Stomach smooth muscle (tissue), 2 donors: ENCODE results near the gene PRKCH.

Source experiments
- H3K27ac ChIP-seq: one replicate; pipeline ENCODE4 v1.7.0; 2013; ENCODE audit warnings: mild to moderate bottlenecking, low read length, inconsistent platforms
- H3K27me3 ChIP-seq, 2 donors: one replicate each; pipeline ENCODE4 v1.7.0; 2013; ENCODE audit warnings: low read length in 2 of 2; ENCODE audit not compliant: insufficient read depth in 2 of 2, control insufficient read depth in 1 of 2
- H3K36me3 ChIP-seq, 2 donors: one replicate each; pipeline ENCODE4 v1.7.0; 2013; ENCODE audit warnings: low read length in 2 of 2; ENCODE audit not compliant: control insufficient read depth in 2 of 2, insufficient read depth in 2 of 2
- H3K4me1 ChIP-seq: one replicate; pipeline ENCODE4 v1.7.0; 2013; ENCODE audit warnings: low read length; ENCODE audit not compliant: control insufficient read depth, insufficient read depth
- H3K4me3 ChIP-seq, 2 donors: one replicate each; pipeline ENCODE4 v1.7.0; 2013; ENCODE audit warnings: low read length in 2 of 2
- H3K9ac ChIP-seq, 2 donors: one replicate each; pipeline ENCODE4 v1.7.0; 2013; ENCODE audit warnings: low read length in 2 of 2, mild to moderate bottlenecking in 1 of 2
- H3K9me3 ChIP-seq, 2 donors: one replicate each; pipeline ENCODE4 v1.7.0; 2013; ENCODE audit warnings: low read length in 2 of 2; ENCODE audit not compliant: control insufficient read depth in 2 of 2
- donor health status: healthy.
- donor health status: Pancreatic carcinoma.

The PRKCH gene

DNA sequence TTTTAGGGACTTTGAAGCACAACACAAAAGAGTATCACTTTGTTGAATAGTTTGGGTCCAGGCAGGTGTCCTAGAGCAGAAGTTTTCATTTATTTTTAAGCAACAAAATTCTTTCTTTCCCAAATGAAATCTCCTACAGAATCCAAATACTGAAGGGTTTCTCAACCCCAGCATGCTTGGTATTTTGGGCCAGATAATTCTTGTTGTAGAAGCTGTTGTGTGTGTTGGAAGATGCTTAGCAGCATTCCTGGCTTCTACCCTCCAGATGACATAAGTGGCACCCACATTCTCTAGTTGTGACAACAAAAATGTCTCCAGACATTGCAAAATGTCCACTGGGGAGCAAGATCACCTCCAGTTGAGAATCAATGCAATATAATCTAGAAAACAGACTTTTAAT, 97.8 kb downstream of the PRKCH start:
- Histone ChIP-seq H3K9me3 (no peaks in the 10 kb centered on the region), H3K4me1 (no peaks in the 10 kb centered on the region), H3K36me3 (no peaks in the 10 kb centered on the region), H3K9ac (no peak overlapping the region), H3K27me3 (no peaks in the 10 kb centered on the region), H3K27ac (no peak overlapping the region), H3K4me3 (no peak overlapping the region)

DNA sequence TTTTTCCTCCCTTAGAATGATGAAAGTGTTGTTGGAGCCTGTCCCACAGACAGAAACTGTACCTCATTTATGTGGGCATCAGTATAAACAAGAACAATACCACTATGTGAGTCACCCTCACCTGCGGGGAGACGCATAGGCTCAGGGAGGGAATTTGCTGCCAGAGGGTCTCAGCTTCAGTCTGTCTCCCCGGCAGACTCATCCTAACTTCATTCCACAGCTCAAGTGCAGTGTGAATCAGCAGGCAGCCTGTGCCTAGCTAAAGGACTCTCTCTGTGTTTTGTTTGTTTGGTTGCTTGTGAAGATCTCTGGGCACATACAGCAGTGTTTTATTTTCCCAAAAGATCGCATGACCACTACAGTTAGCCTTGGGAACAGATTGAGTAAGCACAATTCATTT, 98.9 kb downstream of the PRKCH start:
- H3K4me1 ChIP-seq: no peaks in the 10 kb centered on the region
- H3K9me3 ChIP-seq: no peaks in the 10 kb centered on the region
- no peak overlapping the region for H3K9ac ChIP-seq
- no peaks in the 10 kb centered on the region for H3K27me3 ChIP-seq
- no peaks in the 10 kb centered on the region for H3K36me3 ChIP-seq
- H3K27ac ChIP-seq: no peak overlapping the region
- no peak overlapping the region for H3K4me3 ChIP-seq

DNA sequence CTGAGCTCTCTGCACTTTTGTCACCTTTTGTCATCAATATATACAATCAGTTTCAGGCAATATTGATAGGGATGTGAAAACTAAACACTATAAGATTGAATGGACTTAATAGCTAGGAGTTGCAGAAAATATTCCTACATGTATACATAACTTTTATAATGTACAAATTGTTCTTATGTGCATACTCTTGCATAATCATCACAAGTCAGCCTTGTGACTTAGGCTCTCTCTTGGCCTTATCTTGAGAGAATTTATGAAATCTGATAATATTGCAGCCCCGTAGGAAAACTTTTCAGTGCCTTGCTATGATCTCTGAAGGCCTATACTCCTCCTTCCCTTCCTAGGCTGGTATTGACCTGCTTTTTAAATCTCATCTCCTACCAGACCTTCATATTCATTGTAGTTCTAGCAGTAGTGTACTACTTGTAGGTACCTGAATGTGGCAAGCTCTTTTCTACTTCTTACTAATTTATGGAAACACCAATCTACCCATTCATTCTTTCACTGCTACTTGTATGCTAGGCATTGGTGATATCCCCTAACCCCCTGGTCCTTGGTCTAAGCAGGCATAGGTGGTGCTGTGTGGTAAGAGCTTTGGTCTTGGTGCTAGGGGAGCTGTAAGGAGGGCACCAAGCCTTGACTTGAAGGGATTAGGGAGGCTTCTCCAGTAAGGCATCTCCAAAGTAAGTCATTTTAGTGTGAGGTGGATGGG, 100.0 kb downstream of the PRKCH start:
- H3K4me3 ChIP-seq: no peak overlapping the region
- no peaks in the 10 kb centered on the region for H3K36me3 ChIP-seq
- H3K27ac ChIP-seq: no peak overlapping the region
- no peaks in the 10 kb centered on the region for H3K4me1 ChIP-seq
- H3K9me3 ChIP-seq: no peaks in the 10 kb centered on the region
- H3K9ac ChIP-seq: no peak overlapping the region
- no peaks in the 10 kb centered on the region for H3K27me3 ChIP-seq

DNA sequence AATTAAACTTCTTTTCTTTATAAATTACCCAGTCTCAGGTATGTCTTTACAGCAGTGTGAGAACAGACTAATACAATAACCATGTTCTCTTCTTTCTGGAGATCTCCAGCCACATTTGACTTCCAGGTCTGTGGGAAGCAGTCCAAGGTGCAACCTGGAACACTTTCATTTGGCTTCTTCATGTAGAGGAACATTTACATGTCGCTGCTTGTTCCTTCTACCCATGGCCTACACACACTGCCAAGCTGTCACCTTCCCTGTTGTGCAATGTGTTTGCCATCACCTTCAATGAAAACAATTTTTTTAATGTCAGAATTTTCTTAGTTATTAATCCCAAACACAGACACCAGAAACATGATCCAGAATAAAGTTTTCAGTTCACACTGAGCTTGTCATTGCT, 104.7 kb downstream of the PRKCH start:
- Histone ChIP-seq H3K4me1 (no peaks in the 10 kb centered on the region), H3K27me3 (peaks cover 0 to 1% of the 10 kb centered on the region in 2 donors), H3K9me3 (no peaks in the 10 kb centered on the region), H3K36me3 (no peaks in the 10 kb centered on the region), H3K27ac (no peak overlapping the region), H3K4me3 (no peak overlapping the region), H3K9ac (no peak overlapping the region)

DNA sequence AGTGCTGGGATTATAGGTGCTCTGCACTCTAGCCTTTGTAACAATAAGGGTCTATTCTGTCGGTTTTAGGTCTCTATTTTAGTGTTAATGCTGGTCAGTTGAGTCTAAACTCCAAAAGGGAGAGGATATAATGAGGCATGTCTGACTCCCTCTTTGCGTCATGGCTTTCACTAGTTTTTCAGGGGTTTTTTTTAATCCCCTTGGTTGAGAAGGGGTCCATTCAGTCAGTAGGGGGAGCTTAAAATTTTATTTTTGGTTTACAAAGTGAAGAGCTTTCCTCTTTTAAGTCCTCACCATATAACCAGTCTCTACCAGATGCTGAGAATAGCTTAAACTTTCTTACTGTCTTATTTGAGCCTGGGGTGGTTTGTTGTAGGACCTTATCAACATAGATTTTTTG, 106.9 kb downstream of the PRKCH start:
- H3K9ac ChIP-seq: no peak overlapping the region
- H3K36me3 ChIP-seq: no peaks in the 10 kb centered on the region
- no peak overlapping the region for H3K27ac ChIP-seq
- no peaks in the 10 kb centered on the region for H3K9me3 ChIP-seq
- no peak overlapping the region for H3K4me3 ChIP-seq
- peaks cover 0 to 4% of the 10 kb centered on the region in 2 donors for H3K27me3 ChIP-seq
- no peaks in the 10 kb centered on the region for H3K4me1 ChIP-seq

DNA sequence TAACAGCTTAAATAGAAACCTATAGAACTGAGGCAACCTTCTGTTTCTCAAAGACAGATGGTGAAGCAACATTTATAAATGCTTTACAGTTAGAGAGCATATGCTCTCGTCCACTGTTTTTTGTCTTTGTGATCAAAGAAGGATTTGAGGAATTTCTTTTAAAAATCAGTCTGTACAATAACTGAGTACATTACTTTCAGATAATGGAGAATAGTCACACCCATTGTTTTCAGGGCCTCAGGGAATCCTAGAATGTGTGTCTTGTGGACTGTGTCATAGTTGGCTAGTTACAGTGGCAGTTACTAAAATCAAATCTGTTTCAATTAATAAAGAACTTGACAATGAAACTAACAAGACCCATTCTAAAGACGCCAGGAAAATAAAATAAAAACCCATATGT, 107.9 kb downstream of the PRKCH start:
- Histone ChIP-seq H3K9ac (no peak overlapping the region), H3K27me3 (peaks cover 0 to 4% of the 10 kb centered on the region in 2 donors), H3K9me3 (no peaks in the 10 kb centered on the region), H3K36me3 (no peaks in the 10 kb centered on the region), H3K4me1 (no peaks in the 10 kb centered on the region), H3K4me3 (no peak overlapping the region), H3K27ac (no peak overlapping the region)

DNA sequence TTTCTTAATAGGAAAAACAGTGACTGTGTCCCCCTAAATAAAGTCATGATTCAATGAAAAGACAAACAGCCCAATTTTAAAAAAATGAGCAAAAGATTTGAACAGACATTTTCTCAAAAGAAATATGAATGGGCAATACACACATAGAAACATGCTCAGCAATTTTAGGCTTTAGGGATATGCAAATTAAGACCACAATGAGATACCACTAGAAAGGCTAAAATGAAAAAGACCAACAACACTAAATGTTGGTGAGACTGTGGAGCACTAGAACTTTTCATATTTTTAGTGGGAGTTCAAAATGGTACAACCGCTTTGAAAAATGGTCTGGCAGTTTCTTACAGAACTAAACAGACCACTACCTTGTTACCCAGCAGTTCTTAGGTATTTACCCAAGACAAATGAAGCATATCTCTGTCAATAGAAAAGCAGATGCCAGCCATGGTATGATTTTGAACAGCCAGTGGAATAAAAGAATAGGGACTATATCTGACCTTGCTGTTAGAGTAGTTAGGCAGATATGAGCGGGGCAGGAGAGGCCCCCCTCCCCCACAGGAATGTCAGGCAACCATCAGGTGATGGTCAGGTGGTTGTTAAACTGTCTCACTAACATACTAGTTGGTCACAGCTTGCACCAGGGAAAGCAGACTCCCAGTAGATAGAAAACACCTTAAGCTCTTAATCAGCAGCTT, 108.8 kb downstream of the PRKCH start:
- Histone ChIP-seq H3K4me1 (no peaks in the 10 kb centered on the region), H3K36me3 (no peaks in the 10 kb centered on the region), H3K27me3 (peaks cover 0 to 4% of the 10 kb centered on the region in 2 donors), H3K9me3 (no peaks in the 10 kb centered on the region), H3K9ac (no peak overlapping the region), H3K4me3 (no peak overlapping the region), H3K27ac (no peak overlapping the region)

DNA sequence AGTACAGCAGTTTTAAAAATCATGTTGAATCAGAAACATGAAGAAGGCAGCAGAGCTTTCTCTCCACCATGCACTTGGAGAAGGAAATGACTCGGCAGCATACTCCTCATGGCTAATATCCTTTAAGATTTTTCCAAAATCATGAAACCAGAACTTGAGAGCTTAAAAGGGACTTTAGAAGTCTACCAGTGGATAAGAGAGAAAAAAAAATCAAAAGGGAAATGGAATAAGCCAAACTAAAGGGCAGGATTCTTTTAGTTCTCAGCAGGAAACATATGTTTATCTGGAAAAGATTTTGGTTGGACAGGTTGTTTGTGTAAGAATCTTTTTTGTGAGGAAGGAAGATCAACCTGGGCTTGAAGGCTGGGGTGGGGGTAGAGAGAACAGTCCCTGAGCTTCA, 111.8 kb downstream of the PRKCH start:
- Histone ChIP-seq H3K4me1 (no peaks in the 10 kb centered on the region), H3K27me3 (peaks cover 0 to 4% of the 10 kb centered on the region in 2 donors), H3K36me3 (no peaks in the 10 kb centered on the region), H3K27ac (no peak overlapping the region), H3K9ac (no peak overlapping the region), H3K9me3 (no peaks in the 10 kb centered on the region), H3K4me3 (no peak overlapping the region)

DNA sequence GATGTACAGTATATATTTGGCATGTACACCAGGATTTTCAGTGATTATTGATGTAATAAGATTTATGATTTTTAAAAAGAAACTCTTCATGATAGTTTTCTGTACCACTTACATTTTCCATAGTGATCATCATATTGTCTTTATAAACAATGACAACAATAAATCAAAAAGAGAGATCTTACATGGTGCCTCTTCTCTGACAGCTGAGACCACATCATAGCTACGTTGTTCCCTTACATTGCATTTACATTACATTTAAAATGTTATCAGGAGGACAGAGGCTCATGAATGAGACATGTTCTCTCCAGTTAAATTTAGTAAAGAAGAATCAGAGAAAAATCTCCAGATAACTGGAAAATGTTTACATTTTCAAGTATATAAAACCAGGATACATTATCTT, 112.4 kb downstream of the PRKCH start:
- Histone ChIP-seq H3K27ac (no peak overlapping the region), H3K27me3 (peaks cover 0 to 4% of the 10 kb centered on the region in 2 donors), H3K36me3 (no peaks in the 10 kb centered on the region), H3K9ac (no peak overlapping the region), H3K4me3 (no peak overlapping the region), H3K4me1 (no peaks in the 10 kb centered on the region), H3K9me3 (no peaks in the 10 kb centered on the region)

DNA sequence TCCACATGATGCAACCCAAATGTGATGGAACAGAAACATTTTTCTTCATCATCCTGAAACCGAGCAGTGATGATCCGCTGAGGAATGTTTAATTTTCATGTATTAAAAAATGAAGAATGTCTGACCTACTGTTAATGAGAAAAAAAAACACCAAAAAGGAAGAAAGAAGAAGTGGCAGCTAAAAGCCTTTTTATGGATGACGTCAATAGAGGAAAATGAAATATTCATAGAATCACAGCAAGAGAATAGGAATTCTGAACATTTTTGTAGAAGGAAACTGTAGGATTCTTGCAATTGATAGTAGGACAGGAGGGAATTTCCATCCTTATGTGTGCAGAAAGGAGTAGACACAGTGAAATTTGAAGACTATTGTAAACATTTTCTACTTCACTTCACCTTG, 112.9 kb downstream of the PRKCH start:
- no peaks in the 10 kb centered on the region for H3K4me1 ChIP-seq
- peaks cover 0 to 4% of the 10 kb centered on the region in 2 donors for H3K27me3 ChIP-seq

More for the DNA sequence above, 112.9 kb downstream of the PRKCH start:
- Histone ChIP-seq H3K9me3 (no peaks in the 10 kb centered on the region), H3K36me3 (no peaks in the 10 kb centered on the region), H3K27ac (no peak overlapping the region), H3K4me3 (no peak overlapping the region), H3K9ac (no peak overlapping the region)
